Measurements from ENCODE around the gene PSD2. TPM values are rescaled to one million over a fixed set of nuclear protein-coding genes. Genes with fewer than 3 reads are reported as not detected.
A peak's percentile ranks its signal among the peaks of the same experiment; 100 is the strongest.

PSD2 gene
- total and polyA plus RNA-seq, 8 donors: 0.06 to 0.66 (median 0.16) TPM

DNA sequence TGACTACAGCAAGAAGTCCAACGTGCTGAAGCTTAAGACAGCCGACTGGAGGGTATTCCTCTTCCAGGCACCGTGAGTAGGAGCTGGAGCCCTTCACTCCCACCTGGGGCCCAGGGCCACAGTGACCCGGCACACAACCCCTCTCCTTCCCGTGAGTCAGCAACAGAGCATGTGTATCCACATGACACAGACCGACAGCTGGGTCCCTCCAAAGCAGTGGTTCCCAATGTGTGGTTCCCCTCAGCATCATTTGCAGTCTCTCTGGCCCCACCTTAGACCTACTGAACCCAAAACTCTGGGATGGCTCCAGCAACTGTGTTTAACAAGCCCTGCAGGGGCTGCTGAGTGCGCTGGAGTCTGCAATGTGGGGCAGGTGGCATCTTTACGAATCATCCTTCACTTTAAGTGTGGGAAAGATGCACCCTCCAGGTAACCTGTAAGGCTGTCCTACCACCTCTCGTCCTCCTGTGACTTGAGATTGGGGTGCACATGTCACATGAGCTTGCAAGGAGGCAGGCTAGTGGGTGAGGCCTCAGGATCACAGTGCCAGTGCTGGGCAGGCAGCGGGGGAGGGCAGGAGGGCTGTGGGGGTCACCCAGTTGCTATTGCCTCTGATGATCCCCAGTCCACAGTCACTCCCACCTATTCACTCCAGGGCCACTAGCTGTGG lies 42.2 kb downstream of the PSD2 start:
- Histone ChIP-seq H3K4me3 (no peak overlapping the region), H3K27ac (no peak overlapping the region), H3K9me3 (no peaks in the 10 kb centered on the region), H3K36me3 (no peaks in the 10 kb centered on the region), H3K27me3 (no peaks in the 10 kb centered on the region), H3K4me1 (no peaks in the 10 kb centered on the region)
- no peak for FAIRE-seq
- TF ChIP-seq CTCF (IDR thresholded peaks at IDR 0.05): no peak
- DNase-seq: no peak
- ATAC-seq: no peak
- 85 to 86% methylated on average over 10 of the region's 10 CpGs for WGBS, 2 donors
- intact Hi-C loops (cut with DNase I): no loop called here

DNA sequence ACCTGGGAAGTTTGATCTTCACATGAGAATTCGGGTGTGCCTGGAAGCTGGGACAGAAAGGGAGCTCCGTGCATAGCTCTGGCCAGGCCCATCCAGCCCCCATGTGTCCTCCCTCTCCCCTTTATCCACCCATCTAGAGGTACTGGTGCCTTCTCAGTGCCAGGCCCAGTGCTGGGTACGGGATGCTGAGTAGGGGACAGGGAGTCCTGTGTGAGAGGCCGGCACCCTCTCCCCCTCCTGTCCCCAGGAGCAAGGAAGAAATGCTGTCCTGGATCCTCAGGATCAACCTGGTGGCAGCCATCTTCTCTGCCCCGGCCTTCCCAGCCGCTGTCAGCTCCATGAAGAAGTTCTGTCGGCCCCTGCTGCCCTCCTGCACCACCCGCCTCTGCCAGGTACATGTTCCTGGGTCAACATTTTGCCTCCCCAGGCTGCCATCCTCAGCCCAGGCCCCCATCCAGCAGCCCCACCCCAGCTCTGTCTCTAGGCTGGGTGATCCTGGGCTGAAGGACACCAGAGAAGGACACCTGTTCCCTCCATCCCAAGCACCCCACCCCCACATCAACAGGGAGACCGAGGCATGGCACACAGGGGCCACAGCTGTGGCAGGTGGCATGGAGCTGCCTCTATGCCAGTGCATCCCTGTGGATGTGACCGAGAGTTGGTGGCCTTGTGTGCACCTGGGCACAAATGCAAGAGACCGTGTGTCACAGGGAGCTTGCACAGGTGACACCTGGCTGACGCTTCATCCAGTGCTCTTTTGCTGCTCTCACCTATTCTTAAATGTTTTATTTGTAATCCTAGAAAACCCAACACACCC lies 43.0 kb downstream of the PSD2 start:
- Histone ChIP-seq H3K27me3 (no peaks in the 10 kb centered on the region), H3K36me3 (no peaks in the 10 kb centered on the region), H3K4me3 (no peak overlapping the region), H3K27ac (no peak overlapping the region), H3K4me1 (no peaks in the 10 kb centered on the region), H3K9me3 (no peaks in the 10 kb centered on the region)
- DNase-seq (peak in 1 of 6 donors; percentile 35), FAIRE-seq (no peak), ATAC-seq (no peak)
- intact Hi-C loops (cut with DNase I): no loop called here
- WGBS, 2 donors: 76 to 79% methylated on average over 12 of the region's 12 CpGs
- no peak for TF ChIP-seq CTCF (IDR thresholded peaks at IDR 0.05)

- ATAC-seq (no peak), DNase-seq (peak in 1 of 6 donors; percentile 39), FAIRE-seq (no peak)
- Histone ChIP-seq H3K27me3 (no peaks in the 10 kb centered on the region), H3K9me3 (no peaks in the 10 kb centered on the region), H3K4me3 (no peak overlapping the region), H3K27ac (no peak overlapping the region), H3K4me1 (no peaks in the 10 kb centered on the region), H3K36me3 (no peaks in the 10 kb centered on the region)
- TF ChIP-seq CTCF (IDR thresholded peaks at IDR 0.05): no peak
- 89 to 91% methylated on average over 16 of the region's 16 CpGs for WGBS, 2 donors
- intact Hi-C loops (cut with DNase I): no loop called here
Measured at GRCh38 chr5:139839232-139839815, 43.7 kb downstream of the PSD2 start.

GRCh38 chr5:139839918-139840317 lies 44.3 kb downstream of the PSD2 start:
- Histone ChIP-seq H3K4me3 (no peak overlapping the region), H3K4me1 (no peaks in the 10 kb centered on the region), H3K9me3 (no peaks in the 10 kb centered on the region), H3K27me3 (no peaks in the 10 kb centered on the region), H3K36me3 (no peaks in the 10 kb centered on the region), H3K27ac (no peak overlapping the region)
- intact Hi-C loops (cut with DNase I): loop anchor here in 1 of 3 donors (5.0 kb wide), 1 partner anchor 48 kb away; no protein-coding TSS in a partner anchor
- TF ChIP-seq CTCF (IDR thresholded peaks at IDR 0.05): no peak
- WGBS, 2 donors: 74 to 76% methylated on average over 8 of the region's 8 CpGs
- DNase-seq (peak in 1 of 6 donors; percentile 28), FAIRE-seq (no peak), ATAC-seq (no peak)

Data from pancreas (tissue), 10 donors.